GM21576 (cell line): ENCODE measurements around the gene PGBD5.

Experiments
- ATAC-seq: cut with Tn5 transposase; IDR thresholded peaks from one replicate; pipeline ENCODE4 v1.9.1; 2021; ENCODE audit warnings: mild to moderate bottlenecking, moderate library complexity; ENCODE audit not compliant: unreplicated experiment

The PGBD5 gene

GRCh38 chr1:230266456-230266855 lies 159.7 kb downstream of the PGBD5 start:
- ATAC-seq = no peak

GRCh38 chr1:230265200-230266115 lies 160.7 kb downstream of the PGBD5 start:
- ATAC-seq = no peak
